NCI-H2081 (cell line): ENCODE data around the gene ARHGAP24.

Experiments used
- DNase-seq, 2 experiments: peaks; one replicate each; lab custom pipeline; 2025; lab: John Stamatoyannopoulos, UW

The ARHGAP24 gene

GRCh38 chr4:85740431-85740861 is 265.5 kb downstream of the ARHGAP24 start:
- no peak for DNase-seq

- no peak for DNase-seq
These were observed 266.4 kb downstream of the ARHGAP24 start for GRCh38 chr4:85741381-85741780.

- DNase-seq: peak in 1 of 2 experiments; percentile 25
These were observed 267.1 kb downstream of the ARHGAP24 start for GRCh38 chr4:85741921-85742591.

DNA sequence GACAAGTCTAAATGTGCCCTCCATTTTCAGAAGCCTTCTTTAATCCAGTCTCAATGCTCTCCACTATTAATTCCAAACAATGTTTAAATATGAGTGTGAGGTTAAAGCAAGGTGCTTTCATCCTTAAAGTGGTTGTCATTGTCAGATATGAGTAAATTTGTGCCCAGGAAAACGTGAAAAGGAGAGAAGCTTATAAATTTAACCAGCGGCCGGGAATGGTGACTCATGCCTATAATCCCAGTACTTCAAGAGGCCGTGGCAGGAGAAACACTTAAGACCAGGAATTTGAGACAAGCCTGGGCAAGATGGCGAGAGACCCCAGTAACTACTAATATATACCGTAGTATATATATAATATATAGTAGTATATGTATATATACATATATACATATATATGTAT is 270.0 kb downstream of the ARHGAP24 start:
- no peak for DNase-seq

DNA sequence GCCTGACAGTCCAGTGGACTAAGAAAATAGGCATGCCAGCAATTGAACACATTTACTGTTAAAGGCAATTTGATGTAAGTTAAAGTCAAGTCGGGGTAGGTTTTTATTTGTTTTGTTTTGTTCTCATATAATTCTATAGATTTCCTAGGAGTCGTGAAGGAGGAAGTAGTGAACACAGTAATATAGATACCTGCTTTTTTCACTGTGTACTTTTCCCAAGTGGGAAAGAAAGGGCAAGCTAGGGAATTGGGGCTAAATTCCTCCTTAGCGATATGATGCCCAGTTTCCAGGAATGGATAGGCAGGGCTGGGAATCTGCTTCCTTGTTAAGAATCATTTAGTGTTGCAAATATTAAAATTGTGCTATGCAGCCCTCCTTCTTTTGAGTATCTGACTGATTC is 271.0 kb downstream of the ARHGAP24 start:
- no peak for DNase-seq

GRCh38 chr4:85747882-85748491 is 273.0 kb downstream of the ARHGAP24 start:
- DNase-seq: peak; percentile 28 to 65

DNA sequence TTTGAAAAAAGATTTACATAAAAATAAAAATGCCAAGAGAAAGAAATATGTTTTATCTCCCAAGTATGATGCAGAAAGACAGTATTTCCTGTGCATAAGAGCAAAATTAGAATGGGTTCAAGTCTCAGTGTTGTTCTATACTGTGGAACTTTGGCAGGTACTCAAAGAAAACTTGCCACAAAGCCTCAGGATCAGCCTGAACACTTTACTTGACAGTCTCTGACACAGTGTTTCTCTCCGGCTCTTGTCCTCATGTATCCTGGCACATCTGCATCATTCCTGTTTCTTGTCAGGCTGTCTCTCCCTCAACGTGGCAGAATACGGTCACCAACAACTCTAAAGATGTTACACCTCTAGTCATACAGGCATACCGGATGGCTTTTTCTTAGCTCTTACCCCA is 273.7 kb downstream of the ARHGAP24 start:
- no peak for DNase-seq

DNA sequence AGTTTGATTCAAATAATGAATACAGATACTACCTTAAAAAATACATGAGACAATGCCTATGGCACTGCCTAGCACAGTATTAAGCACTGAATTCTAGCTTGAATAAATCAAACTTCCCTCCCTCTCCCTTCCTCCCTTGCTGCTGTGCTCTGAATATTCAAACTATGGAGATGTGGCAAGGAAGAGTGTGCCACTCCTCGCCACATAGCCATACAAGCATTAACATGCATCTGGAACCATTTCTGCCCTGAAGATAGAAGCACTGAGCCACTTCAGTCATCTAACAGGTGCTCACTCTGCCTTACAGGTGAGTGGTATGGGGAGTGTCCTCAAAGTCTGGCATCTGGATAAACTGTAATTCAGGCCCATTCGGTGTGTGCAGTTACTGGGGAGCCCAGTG is 276.9 kb downstream of the ARHGAP24 start:
- DNase-seq: no peak

GRCh38 chr4:85755285-85755684 is 280.3 kb downstream of the ARHGAP24 start:
- DNase-seq: no peak

- DNase-seq: no peak
These were observed 282.0 kb downstream of the ARHGAP24 start for GRCh38 chr4:85756938-85757337.

DNA sequence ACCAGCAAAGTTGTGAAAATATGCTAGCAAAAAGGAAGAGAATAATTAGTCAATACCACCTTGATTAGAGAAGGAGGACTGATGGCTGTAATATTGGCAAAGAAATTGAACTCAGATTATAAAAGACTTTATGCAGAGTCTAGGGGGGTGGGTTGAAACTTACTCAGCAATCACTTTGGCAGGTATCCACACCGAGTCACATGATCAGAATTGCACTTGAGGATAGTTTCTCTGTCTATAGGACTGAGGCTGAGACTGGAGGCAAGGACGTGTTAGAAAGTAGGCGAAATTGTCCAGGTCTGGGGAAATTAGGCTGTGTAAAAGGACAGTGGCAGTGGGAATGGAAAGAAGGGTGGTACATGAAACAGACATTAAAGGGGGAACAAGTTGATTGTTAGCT is 284.4 kb downstream of the ARHGAP24 start:
- DNase-seq: no peak

- no peak for DNase-seq
These were observed 285.6 kb downstream of the ARHGAP24 start for GRCh38 chr4:85760511-85760910.

DNA sequence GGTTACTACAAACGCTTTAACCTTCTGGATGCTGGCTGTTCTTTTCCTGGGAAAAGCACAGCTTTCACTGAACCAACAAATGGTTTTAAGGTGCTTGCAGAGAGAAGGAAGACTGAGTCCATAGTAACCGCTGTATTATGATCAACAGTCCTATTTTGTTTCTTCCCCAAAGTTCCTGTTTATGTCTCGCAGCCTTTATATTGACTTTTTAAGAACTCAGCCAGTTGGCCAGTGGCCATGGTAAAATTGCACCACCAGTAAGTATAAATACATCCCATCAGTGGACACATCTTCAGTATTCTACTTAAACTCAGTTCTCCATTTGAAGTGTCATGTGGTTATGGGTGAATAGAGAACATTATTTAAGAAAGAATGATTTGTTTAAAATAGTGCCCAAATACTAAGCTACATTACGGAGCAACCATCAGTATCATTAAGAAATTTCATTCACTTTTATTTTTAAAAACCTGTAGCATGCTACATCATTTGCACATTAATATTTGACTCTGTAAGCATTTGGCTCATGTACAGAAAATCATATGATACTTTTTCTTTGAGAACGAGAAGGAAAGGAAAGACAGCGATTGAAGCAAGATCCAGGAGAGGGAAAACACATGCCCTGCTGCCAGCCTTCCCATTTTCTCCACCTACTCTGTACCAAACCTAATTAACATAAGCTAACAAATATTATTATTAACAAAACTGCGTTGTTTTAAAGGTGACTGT is 287.0 kb downstream of the ARHGAP24 start:
- DNase-seq: no peak

DNA sequence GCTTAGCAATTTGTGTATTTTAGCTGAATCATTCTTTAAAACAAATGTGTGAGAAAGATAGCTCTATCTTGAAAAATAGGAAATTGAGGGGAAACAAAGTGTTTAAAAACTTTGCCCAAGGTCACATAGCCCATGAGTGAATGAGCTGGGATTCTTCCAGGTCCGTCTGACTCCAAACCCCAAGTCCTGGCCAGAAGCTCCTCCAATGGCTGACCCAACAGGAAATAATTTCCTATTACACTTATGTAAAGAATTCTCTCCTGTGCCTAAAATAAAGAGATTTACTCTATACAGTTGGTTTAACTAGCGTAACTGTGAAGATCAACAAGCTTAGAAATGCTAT is 287.6 kb downstream of the ARHGAP24 start:
- no peak for DNase-seq

DNA sequence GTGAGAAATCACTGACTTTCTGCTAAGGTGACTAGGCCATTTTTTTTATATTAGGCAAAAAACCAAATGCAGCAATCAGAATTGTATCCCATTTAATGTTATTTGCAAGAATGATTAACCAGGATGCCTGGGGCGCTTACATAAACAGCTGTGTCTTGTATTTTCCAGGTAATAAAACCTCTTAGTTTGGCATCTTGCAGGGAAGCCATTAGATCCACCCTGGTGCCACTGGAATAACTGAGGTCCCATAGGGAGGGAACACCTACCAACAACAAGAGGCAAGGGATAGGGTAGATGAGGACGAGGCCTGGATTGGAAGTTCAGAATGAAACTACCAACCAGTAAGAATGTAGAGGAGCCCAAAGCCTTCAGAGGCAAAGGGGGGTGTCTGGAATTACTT is 288.3 kb downstream of the ARHGAP24 start:
- no peak for DNase-seq

DNA sequence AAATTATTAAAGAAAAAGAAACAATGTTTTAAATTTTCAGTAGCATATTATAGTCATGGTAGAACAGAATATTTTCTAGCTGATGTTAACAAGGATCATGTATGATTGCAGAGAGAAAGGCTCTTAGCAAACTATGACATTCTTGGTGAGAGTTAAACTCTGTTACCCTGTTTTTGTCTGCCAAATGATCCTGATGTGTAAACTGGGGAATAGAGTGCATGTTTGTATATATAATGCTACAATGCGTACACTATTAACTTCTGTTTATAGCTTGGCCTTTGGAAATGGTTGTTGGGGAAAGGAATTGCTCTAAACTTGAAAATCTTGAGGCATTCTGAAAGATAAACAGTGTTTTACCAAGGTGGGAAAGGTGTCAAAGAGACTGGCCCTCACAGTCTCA is 292.7 kb downstream of the ARHGAP24 start:
- DNase-seq: no peak

DNA sequence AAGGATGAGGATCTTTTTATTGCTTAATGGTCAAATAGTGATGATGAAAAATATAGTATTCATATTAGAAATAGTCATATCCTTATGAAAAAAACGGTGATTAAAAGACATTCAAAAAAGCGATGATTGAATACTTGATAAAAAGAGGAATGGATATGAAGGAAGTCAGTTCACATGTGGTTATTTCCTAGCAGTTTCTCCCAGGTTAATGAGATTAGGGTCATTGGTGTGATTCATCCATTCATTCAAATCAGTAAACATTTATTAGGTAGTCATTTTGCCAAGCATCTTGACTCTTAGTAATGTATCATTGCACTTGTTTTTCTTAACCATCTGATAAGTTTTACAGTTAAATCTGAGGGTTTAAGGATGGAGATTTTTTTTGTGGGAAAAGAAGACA is 294.1 kb downstream of the ARHGAP24 start:
- DNase-seq: no peak

- no peak for DNase-seq
These were observed 297.5 kb downstream of the ARHGAP24 start for GRCh38 chr4:85772470-85772869.

- DNase-seq: no peak
These were observed 298.4 kb downstream of the ARHGAP24 start for GRCh38 chr4:85773372-85773771.

DNA sequence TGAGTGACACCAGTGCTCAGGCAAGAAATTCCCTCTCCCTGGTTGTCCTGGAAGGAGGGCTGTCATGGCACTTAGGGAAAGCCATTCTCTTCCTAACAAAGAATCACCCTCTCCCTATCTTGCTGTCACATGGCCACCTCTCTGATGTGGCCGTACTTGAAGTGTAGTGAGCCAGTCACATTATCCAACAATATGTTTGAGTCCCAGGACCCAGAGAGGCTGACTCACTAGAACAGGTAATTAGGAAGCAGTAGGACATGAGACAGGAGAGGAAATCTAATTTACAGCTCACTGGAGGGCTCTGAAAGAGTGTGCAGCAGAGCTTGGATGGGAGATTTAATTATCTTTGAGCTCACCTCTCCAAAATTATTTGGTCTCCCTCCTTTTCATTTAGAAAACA is 299.1 kb downstream of the ARHGAP24 start:
- no peak for DNase-seq

DNA sequence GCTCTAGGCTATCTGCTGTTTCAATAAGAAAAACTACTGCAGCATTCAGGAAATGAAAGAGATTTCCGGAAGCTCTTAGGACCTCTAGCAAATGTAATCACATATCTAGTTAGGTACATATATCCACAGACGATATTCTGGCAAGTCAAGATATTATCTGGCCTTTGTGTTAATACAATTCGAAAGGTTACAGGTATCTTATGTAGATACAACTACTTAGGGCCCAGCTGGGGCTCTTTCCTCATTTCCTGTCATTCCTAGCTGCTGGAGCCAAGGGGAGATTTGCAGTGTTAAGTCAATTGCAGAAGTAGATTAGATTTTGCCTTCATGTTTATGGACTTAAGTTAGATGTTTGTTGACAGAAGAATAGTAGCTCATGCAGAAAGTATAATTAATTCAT is 299.5 kb downstream of the ARHGAP24 start:
- no peak for DNase-seq

- DNase-seq: no peak
These were observed 301.1 kb downstream of the ARHGAP24 start for GRCh38 chr4:85776096-85776495.

DNA sequence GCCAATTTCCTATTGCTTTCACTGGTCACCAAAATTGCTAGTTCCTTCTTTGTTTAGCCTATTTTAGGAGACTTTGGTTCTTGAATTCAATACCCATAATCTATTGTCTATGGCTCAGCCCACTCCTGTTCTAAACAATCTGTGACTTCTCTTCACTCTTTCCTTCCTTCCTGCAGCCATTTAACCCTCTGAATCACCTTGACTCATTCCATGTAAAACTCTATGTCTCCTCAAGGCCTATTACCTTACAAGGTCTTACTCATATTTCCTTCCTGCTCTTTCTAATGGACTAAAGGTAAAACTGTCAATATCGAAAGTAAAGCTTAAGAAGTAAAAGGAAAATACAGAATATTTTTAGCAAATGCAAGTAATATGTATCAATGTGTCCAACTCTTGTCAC is 301.6 kb downstream of the ARHGAP24 start:
- no peak for DNase-seq
